DOHH2 (cell line): Measurements from ENCODE around the gene CD79A.

Experiments used
- H3F3A ChIP-seq: fragments of 200-600 bp; sonication (generic), shearing (Covaris generic); 2 replicates; pipeline ENCODE4 v1.6.0; 2016; ENCODE audit warnings: antibody characterized with exemption, mild to moderate bottlenecking; ENCODE audit not compliant: control insufficient read depth, insufficient read depth
- H3K27ac ChIP-seq: fragments of 200-600 bp; sonication (generic); 2 replicates; pipeline ENCODE4 v1.5.1; 2014; ENCODE audit warnings: low read depth, mild to moderate bottlenecking, low read length, moderate library complexity
- H3K27me3 ChIP-seq: fragments of 200-600 bp; sonication (generic); 2 replicates; pipeline ENCODE4 v1.6.1; 2014; ENCODE audit warnings: mild to moderate bottlenecking, low read length, mixed read lengths; ENCODE audit not compliant: control insufficient read depth
- H3K36me3 ChIP-seq: fragments of 200-600 bp; sonication (generic); 2 replicates; pipeline ENCODE4 v1.6.1; 2014; ENCODE audit warnings: mild to moderate bottlenecking, low read length, moderate library complexity, mixed read lengths; ENCODE audit not compliant: control insufficient read depth
- H3K4me1 ChIP-seq: fragments of 200-600 bp; sonication (generic); 2 replicates; pipeline ENCODE4 v1.6.1; 2014; ENCODE audit warnings: mild to moderate bottlenecking, low read length, mixed read lengths; ENCODE audit not compliant: control insufficient read depth
- H3K4me2 ChIP-seq: fragments of 200-600 bp; sonication (generic); 2 replicates; pipeline ENCODE4 v1.6.0; 2014; ENCODE audit warnings: mild to moderate bottlenecking, low read length, moderate library complexity
- H3K4me3 ChIP-seq: fragments of 200-600 bp; sonication (generic); 2 replicates; pipeline ENCODE4 v1.5.1; 2014; ENCODE audit warnings: mild to moderate bottlenecking, low read length, mixed read lengths
- H3K79me2 ChIP-seq: fragments of 200-600 bp; sonication (generic); 2 replicates; pipeline ENCODE4 v1.6.1; 2014; ENCODE audit warnings: mild to moderate bottlenecking, low read length, mixed read lengths; ENCODE audit not compliant: control insufficient read depth
- H3K9me2 ChIP-seq: fragments of 200-600 bp; sonication (generic); replicated peaks from 2 replicates; pipeline ENCODE4 v1.6.1; 2014; ENCODE audit warnings: mild to moderate bottlenecking, low read length, mixed read lengths; ENCODE audit not compliant: control insufficient read depth
- H3K9me3 ChIP-seq: fragments of 200-600 bp; sonication (generic); 2 replicates; pipeline ENCODE4 v1.6.1; 2014; ENCODE audit warnings: antibody characterized with exemption, low read length, mixed read lengths; ENCODE audit not compliant: control insufficient read depth, insufficient read depth
- H4K20me1 ChIP-seq: fragments of 200-600 bp; sonication (generic); 2 replicates; pipeline ENCODE4 v1.6.0; 2014; ENCODE audit warnings: low read depth, mild to moderate bottlenecking, antibody characterized with exemption, low read length, moderate library complexity; ENCODE audit not compliant: control insufficient read depth, insufficient read depth
- EZH2phosphoT487 ChIP-seq: fragments of 200-600 bp; sonication (generic); IDR thresholded peaks from 2 replicates; pipeline ENCODE4 v1.6.1; 2017; ENCODE audit warnings: borderline replicate concordance, mild to moderate bottlenecking, antibody characterized with exemption, low read length, moderate library complexity, mixed read lengths
- TF ChIP-seq, protein P1 (sequence below): fragments of 200-600 bp; sonication (generic); IDR thresholded peaks from one replicate; pipeline ENCODE4 v1.5.1; 2014; ENCODE audit warnings: antibody characterized with exemption, mild to moderate bottlenecking, low read depth, low read length; ENCODE audit not compliant: poor library complexity, severe bottlenecking

The CD79A gene

DNA sequence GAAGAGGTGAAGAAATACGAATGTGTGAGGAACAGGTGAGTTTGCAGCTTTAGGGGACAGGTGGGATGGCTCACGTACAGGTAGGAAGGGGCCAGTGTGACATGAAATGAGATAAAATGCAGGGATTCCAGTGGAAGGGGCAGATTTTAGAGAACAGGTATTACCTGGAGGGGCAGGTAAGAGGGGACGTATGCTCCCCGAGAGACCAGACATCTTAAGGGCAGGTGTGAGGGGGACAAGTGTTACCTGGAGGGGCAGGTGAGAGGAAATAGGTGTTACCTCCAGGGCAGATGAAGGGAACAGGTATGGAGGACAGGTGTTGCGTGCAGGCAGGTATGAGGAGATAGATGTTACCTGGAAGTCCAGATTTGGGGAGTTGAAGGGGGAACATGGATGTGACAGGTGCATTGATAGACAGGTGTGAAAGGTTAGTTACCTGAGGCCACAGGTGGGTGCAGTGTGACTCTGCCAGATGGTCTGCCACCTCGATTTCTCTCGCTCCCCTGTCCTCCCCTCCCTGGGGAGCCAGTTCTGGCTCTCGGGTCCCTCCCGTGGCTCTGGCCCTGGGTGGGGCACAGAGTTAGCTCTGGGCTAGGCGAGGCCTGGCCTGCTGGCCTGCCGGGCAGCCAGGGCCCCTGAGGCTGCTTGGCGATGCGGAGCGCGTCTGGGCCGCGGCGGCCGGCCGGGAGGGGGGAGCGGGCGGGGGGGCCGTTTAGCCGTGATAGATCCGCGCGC is 49.1 kb downstream of the CD79A start:
- Histone ChIP-seq H4K20me1 (no peaks in the 10 kb centered on the region), H3K9me3 (no peaks in the 10 kb centered on the region), H3F3A (peaks cover 12% of the 10 kb centered on the region), H3K4me3 (no peak overlapping the region), H3K4me2 (no peak overlapping the region), H3K27me3 (no peaks in the 10 kb centered on the region), H3K36me3 (peaks cover 47% of the 10 kb centered on the region), H3K4me1 (peaks cover 65% of the 10 kb centered on the region), H3K27ac (no peak overlapping the region), H3K9me2 (no peaks in the 10 kb centered on the region), H3K79me2 (peaks cover 38% of the 10 kb centered on the region)
- TF ChIP-seq EZH2phosphoT487: no peak
- TF ChIP-seq, protein P1, sequence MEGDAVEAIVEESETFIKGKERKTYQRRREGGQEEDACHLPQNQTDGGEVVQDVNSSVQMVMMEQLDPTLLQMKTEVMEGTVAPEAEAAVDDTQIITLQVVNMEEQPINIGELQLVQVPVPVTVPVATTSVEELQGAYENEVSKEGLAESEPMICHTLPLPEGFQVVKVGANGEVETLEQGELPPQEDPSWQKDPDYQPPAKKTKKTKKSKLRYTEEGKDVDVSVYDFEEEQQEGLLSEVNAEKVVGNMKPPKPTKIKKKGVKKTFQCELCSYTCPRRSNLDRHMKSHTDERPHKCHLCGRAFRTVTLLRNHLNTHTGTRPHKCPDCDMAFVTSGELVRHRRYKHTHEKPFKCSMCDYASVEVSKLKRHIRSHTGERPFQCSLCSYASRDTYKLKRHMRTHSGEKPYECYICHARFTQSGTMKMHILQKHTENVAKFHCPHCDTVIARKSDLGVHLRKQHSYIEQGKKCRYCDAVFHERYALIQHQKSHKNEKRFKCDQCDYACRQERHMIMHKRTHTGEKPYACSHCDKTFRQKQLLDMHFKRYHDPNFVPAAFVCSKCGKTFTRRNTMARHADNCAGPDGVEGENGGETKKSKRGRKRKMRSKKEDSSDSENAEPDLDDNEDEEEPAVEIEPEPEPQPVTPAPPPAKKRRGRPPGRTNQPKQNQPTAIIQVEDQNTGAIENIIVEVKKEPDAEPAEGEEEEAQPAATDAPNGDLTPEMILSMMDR: no peak

DNA sequence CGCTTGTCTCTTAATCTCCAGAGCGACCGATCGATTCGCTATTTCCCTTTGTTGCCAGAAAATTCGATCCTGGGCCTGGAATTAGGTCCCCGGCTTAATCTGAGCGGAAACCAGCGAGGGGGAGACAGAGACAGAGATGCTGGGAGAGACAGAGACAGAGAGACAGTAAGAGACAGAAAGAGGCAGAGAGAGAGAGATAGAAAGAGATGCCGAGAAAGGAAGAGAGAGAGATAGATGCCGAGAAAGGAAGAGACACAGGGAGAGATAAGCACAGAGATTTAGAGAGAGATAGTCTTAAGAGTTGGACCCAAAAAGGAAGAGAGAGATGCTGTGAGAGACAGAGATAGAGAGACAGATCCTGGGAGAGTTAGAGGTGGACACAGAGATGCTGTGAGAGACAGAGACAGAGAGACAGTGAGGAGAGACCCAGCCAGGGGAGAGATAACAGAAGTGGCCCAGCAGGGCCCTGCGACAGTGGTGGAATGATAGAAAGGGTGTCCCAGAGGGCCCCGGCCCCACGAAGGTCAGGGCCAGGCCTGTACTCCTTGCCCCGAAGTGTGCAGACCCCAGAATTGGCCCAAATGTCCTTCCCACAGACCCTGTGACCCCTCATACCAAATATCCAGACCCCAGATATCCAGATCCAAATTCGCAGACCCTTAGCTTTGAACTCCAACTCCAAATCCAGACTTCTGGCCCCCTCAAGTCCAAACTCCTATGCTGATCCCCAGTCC is 49.9 kb downstream of the CD79A start:
- Histone ChIP-seq H3K4me2 (peak overlapping the region; percentile 89), H3K36me3 (peaks cover 47% of the 10 kb centered on the region), H3K79me2 (peaks cover 38% of the 10 kb centered on the region), H3K27ac (peak overlapping the region; percentile 76; the same call in 1 of the 2 replicates), H3K4me1 (peaks cover 65% of the 10 kb centered on the region), H3K4me3 (peak overlapping the region; percentile 91), H3K9me2 (no peaks in the 10 kb centered on the region), H3K9me3 (no peaks in the 10 kb centered on the region), H4K20me1 (no peaks in the 10 kb centered on the region), H3K27me3 (no peaks in the 10 kb centered on the region), H3F3A (peaks cover 16% of the 10 kb centered on the region)
- TF ChIP-seq EZH2phosphoT487: no peak
- TF ChIP-seq, protein P1: no peak

DNA sequence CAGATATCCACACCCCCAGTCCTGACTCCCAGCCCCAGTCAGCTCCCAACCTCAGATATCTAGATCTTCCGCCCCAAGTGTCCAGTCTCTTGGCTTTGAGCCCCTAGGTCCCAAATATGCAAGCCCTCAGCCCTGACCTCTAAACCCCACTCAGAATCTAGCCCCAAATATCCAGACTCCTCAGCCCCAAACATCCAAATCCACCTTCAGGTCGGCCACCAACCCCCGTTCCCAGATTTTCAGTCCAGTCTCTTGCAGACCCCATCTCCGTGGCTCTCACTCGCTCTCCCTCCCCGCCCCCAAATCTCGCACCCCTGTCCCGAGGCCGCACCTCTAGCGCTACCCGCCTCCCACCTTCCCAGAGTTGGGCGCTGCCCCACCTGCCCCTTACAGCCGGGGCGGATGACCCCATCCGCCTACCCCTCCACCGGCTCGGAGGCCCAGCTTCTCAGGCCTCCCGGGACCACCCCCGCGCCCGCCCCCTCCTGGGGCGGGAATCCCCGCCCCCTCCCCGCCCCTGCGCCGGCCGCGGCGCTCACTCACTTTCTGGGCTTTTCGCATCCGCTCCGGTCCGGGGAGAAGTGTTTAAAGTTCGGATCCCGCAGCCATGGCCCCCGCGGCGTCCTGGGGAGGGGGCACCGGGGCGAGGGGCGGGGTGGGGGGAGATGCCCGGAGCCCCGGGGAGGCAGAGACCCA is 50.6 kb downstream of the CD79A start:
- TF ChIP-seq, protein P1: no peak
- no peak for TF ChIP-seq EZH2phosphoT487

More for the DNA sequence above, 50.6 kb downstream of the CD79A start:
- H4K20me1 ChIP-seq: no peaks in the 10 kb centered on the region
- peaks cover 18% of the 10 kb centered on the region for H3F3A ChIP-seq
- no peaks in the 10 kb centered on the region for H3K27me3 ChIP-seq
- H3K9me3 ChIP-seq: no peaks in the 10 kb centered on the region
- H3K79me2 ChIP-seq: peaks cover 38% of the 10 kb centered on the region
- peak overlapping the region; percentile 76 for H3K27ac ChIP-seq
- peak overlapping the region; percentile 91 for H3K4me3 ChIP-seq
- no peaks in the 10 kb centered on the region for H3K9me2 ChIP-seq
- peaks cover 65% of the 10 kb centered on the region for H3K4me1 ChIP-seq
- H3K36me3 ChIP-seq: peaks cover 47% of the 10 kb centered on the region
- H3K4me2 ChIP-seq: peak overlapping the region; percentile 89
